Mammary epithelial cell (primary cell): ENCODE data around the gene WDR62.

Source experiments
- CTCF ChIP-seq, 2 donors: IDR thresholded peaks in 1 of 2; conservative IDR thresholded peaks in 1 of 2; 2 replicates each; pipeline ENCODE4 v1.5.1; 2011 to 2012; ENCODE audit warnings: inconsistent platforms in 2 of 2, low read length in 2 of 2, mild to moderate bottlenecking in 2 of 2, control low read depth in 1 of 2, low read depth in 1 of 2; ENCODE audit not compliant: insufficient read depth in 1 of 2; ENCODE audit errors: extremely low read depth in 1 of 2
- EZH2 ChIP-seq: IDR thresholded peaks from 2 replicates; pipeline ENCODE4 v1.6.1; 2012; ENCODE audit warnings: low read length, inconsistent platforms, borderline replicate concordance

GRCh38 chr19:36051637-36052036, 3.1 kb upstream of the WDR62 start:
- TF ChIP-seq CTCF (conservative IDR thresholded peaks at IDR 0.05 in 1 of 2, IDR thresholded peaks at IDR 0.05 in 1 of 2; ENCODE audit: extremely low read depth in 1 of 2, insufficient read depth in 1 of 2, low read depth in 1 of 2, low read length in 2 of 2) (no peak), EZH2 (no peak)
